Measurements from ENCODE around the gene ENTPD1. TPM values are rescaled to one million over a fixed set of nuclear protein-coding genes. Genes with fewer than 3 reads are reported as not detected.

ENTPD1 gene
- total RNA-seq, 1 experiment from 2014 or later: 0.37 TPM

- H3K4me2 ChIP-seq (ENCODE audit: low read length): no peak overlapping the region
- no peak overlapping the region for H3K27ac ChIP-seq (ENCODE audit: low read depth, low read length)
- CTCF ChIA-PET: interaction anchor here (1.6 kb wide), 1 partner anchor 142 kb away, joined by 4 read pairs; the partner anchor contains the start of gene TCTN3
- H2AFZ ChIP-seq (ENCODE audit: low read depth, low read length, poor library complexity, severe bottlenecking): no peak overlapping the region
- H3K9ac ChIP-seq (ENCODE audit: low read length): no peak overlapping the region
- H3K4me3 ChIP-seq (replicated peaks in 1 of 2; ENCODE audit: low read depth in 1 of 2, low read length in 2 of 2): no peak overlapping the region
- H3K27me3 ChIP-seq (ENCODE audit: insufficient read depth, low read length): no peaks in the 10 kb centered on the region
- H4K20me1 ChIP-seq (ENCODE audit: insufficient read depth): no peaks in the 10 kb centered on the region
- RAD21 ChIA-PET (ENCODE audit: low non-redundant PET in 1 of 2, low total read pairs in 2 of 2, uncharacterized antibody in 2 of 2, unreplicated experiment in 2 of 2): no interaction called here
- TF ChIP-seq REST (IDR thresholded peaks at IDR 0.05; ENCODE audit: low read depth) (no peak), POLR2A (IDR thresholded peaks at IDR 0.05; ENCODE audit: borderline replicate concordance, extremely low read depth, insufficient read depth, insufficient read length) (no peak), CTCF (IDR thresholded peaks at IDR 0.05 in 2 of 3, conservative IDR thresholded peaks at IDR 0.05 in 1 of 3; ENCODE audit: borderline replicate concordance in 1 of 3, insufficient read depth in 1 of 3, low read depth in 2 of 3, low read length in 2 of 3) (no peak), ELF1 (IDR thresholded peaks at IDR 0.05; ENCODE audit: borderline replicate concordance, low read depth) (no peak), RAD21 (IDR thresholded peaks at IDR 0.05; ENCODE audit: low read depth) (no peak), EGR1 (IDR thresholded peaks at IDR 0.05; ENCODE audit: low read depth) (no peak), EZH2phosphoT487 (IDR thresholded peaks at IDR 0.05; ENCODE audit: borderline replicate concordance) (no peak), ZFX (IDR thresholded peaks at IDR 0.05) (no peak), ZNF274 (IDR thresholded peaks at IDR 0.05; ENCODE audit: low read depth, low read length) (no peak), POLR2AphosphoS5 (IDR thresholded peaks at IDR 0.05; ENCODE audit: low read depth, low read length) (no peak), SIN3A (IDR thresholded peaks at IDR 0.05; ENCODE audit: low read depth) (no peak), CBX3 (IDR thresholded peaks at IDR 0.05; ENCODE audit: low read depth) (no peak), CEBPB (IDR thresholded peaks at IDR 0.05; ENCODE audit: low read depth) (no peak), TCF7L2 (IDR thresholded peaks at IDR 0.05; ENCODE audit: borderline replicate concordance, extremely low read depth, insufficient read depth, insufficient read length) (no peak), MAX (IDR thresholded peaks at IDR 0.05) (no peak), YY1 (IDR thresholded peaks at IDR 0.05; ENCODE audit: extremely low read depth, insufficient replicate concordance, low read depth, low read length) (no peak)
- H3K36me3 ChIP-seq (ENCODE audit: control insufficient read depth in 1 of 2, insufficient read depth in 2 of 2, low read length in 2 of 2): no peaks in the 10 kb centered on the region
- POLR2A ChIA-PET: no interaction called here
- no TSS peak for BruUV-seq (replicated peaks)
- H3K9me3 ChIP-seq (ENCODE audit: control insufficient read depth in 1 of 2, insufficient read depth in 1 of 2, low read depth in 1 of 2, low read length in 2 of 2): no peaks in the 10 kb centered on the region
- no peaks in the 10 kb centered on the region for H3K79me2 ChIP-seq (ENCODE audit: insufficient read depth, low read length)
- no peak for ATAC-seq
- no peaks in the 10 kb centered on the region for H3K4me1 ChIP-seq (ENCODE audit: control insufficient read depth in 1 of 2, insufficient read depth in 2 of 2, low read length in 2 of 2)
- H3K9me2 ChIP-seq (ENCODE audit: insufficient read depth): no peaks in the 10 kb centered on the region
- no peak for DNase-seq (ENCODE audit: low read depth, low spot score)
- intact Hi-C loops (cut with micrococcal nuclease): no loop called here
These were observed 79.9 kb downstream of the ENTPD1 start for GRCh38 chr10:95835911-95836310.
